ENCODE data around the gene B4GAT1.

- TF ChIP-seq, protein P1, sequence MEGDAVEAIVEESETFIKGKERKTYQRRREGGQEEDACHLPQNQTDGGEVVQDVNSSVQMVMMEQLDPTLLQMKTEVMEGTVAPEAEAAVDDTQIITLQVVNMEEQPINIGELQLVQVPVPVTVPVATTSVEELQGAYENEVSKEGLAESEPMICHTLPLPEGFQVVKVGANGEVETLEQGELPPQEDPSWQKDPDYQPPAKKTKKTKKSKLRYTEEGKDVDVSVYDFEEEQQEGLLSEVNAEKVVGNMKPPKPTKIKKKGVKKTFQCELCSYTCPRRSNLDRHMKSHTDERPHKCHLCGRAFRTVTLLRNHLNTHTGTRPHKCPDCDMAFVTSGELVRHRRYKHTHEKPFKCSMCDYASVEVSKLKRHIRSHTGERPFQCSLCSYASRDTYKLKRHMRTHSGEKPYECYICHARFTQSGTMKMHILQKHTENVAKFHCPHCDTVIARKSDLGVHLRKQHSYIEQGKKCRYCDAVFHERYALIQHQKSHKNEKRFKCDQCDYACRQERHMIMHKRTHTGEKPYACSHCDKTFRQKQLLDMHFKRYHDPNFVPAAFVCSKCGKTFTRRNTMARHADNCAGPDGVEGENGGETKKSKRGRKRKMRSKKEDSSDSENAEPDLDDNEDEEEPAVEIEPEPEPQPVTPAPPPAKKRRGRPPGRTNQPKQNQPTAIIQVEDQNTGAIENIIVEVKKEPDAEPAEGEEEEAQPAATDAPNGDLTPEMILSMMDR (IDR thresholded peaks at IDR 0.05; ENCODE audit: low read depth, low read length) = no peak
- TF ChIP-seq EZH2phosphoT487 (IDR thresholded peaks at IDR 0.05; ENCODE audit: low read depth) = no peak
Measured at GRCh38 chr11:66325263-66325671, 22.2 kb downstream of the B4GAT1 start.

Data from OCI-LY3 (cell line).